Smooth muscle cell (in vitro differentiated cells): ENCODE results near the gene EDAR. TPM values are rescaled to one million over a fixed set of nuclear protein-coding genes. Genes with fewer than 3 reads are reported as not detected.
A peak's percentile ranks its signal among the peaks of the same experiment; 100 is the strongest.

Experiments used
- DNase-seq: peaks from one replicate; lab custom pipeline; 2025; ENCODE audit not compliant: unreplicated experiment; lab: John Stamatoyannopoulos, UW
- H2AFZ ChIP-seq: fragments of 200-600 bp; sonication (generic); 2 replicates; pipeline ENCODE4 v1.6.0; 2016; ENCODE audit warnings: antibody characterized with exemption, low read depth, mild to moderate bottlenecking
- H3F3A ChIP-seq: fragments of 200-600 bp; sonication (generic); 2 replicates; pipeline ENCODE4 v1.6.0; 2017; ENCODE audit warnings: antibody characterized with exemption, low read depth
- H3K27ac ChIP-seq: fragments of 200-600 bp; sonication (generic); 2 replicates; pipeline ENCODE4 v1.5.1; 2016; ENCODE audit warnings: low read depth, mild to moderate bottlenecking
- H3K27me3 ChIP-seq: fragments of 200-600 bp; sonication (generic); 2 replicates; pipeline ENCODE4 v1.6.1; 2016; ENCODE audit warnings: low read depth, mild to moderate bottlenecking
- H3K36me3 ChIP-seq: fragments of 200-600 bp; sonication (generic); 2 replicates; pipeline ENCODE4 v1.5.1; 2016; ENCODE audit warnings: low read depth
- H3K4me1 ChIP-seq: fragments of 200-600 bp; sonication (generic); 2 replicates; pipeline ENCODE4 v1.5.1; 2016; ENCODE audit warnings: low read depth
- H3K4me2 ChIP-seq: fragments of 200-600 bp; sonication (generic); 2 replicates; pipeline ENCODE4 v1.6.0; 2016; ENCODE audit warnings: mild to moderate bottlenecking
- H3K4me3 ChIP-seq: fragments of 200-600 bp; sonication (generic); 2 replicates; pipeline ENCODE4 v1.5.1; 2016; ENCODE audit warnings: mild to moderate bottlenecking
- H3K79me2 ChIP-seq: fragments of 200-600 bp; sonication (generic); 2 replicates; pipeline ENCODE4 v1.6.0; 2016; ENCODE audit warnings: low read depth, mild to moderate bottlenecking
- H3K9ac ChIP-seq: fragments of 200-600 bp; sonication (generic); 2 replicates; pipeline ENCODE4 v1.6.0; 2016; ENCODE audit warnings: low read depth
- H3K9me3 ChIP-seq: fragments of 200-600 bp; sonication (generic); replicated peaks from 2 replicates; pipeline ENCODE4 v1.5.1; 2016; ENCODE audit warnings: low read depth
- H4K20me1 ChIP-seq: fragments of 200-600 bp; sonication (generic); 2 replicates; pipeline ENCODE4 v1.6.0; 2016; ENCODE audit warnings: low read depth
- CTCF ChIP-seq: fragments of 200-600 bp; sonication (generic); IDR thresholded peaks from 2 replicates; pipeline ENCODE4 v1.5.1; 2017; ENCODE audit warnings: borderline replicate concordance, mild to moderate bottlenecking, antibody characterized with exemption; ENCODE audit not compliant: insufficient read depth, poor library complexity, severe bottlenecking
- WGBS: methylation state at CpG from one replicate; pipeline ENCODE4 v1.1.7; 2016; ENCODE audit warnings: low lambda C conversion rate; 5-methylcytosine and 5-hydroxymethylcytosine counted together
- polyA plus RNA-seq: library from polyadenylated mRNA; unstranded; fragments of >200 nt; fragmentation: Nextera tagmentation; extraction: Ambion mirVana; gene quantifications from 2 replicates; pipeline ENCODE4 v1.2.1, GENCODE V29; 2016
- total RNA-seq: library from RNA; depleted of rRNA; stranded (reverse); fragments of >200 nt; gene quantifications from 2 replicates; pipeline ENCODE4 v1.2.3, GENCODE V29; 2014

Gene EDAR
- total and polyA plus RNA-seq, 2 experiments from 2014 or later: 0.09 TPM; not detected in 1

- H3K9ac ChIP-seq: no peak overlapping the region
- H3K4me2 ChIP-seq: no peak overlapping the region
- WGBS: 87% methylated on average over 3 of the region's 3 CpGs
- no peaks in the 10 kb centered on the region for H3K27me3 ChIP-seq
- H2AFZ ChIP-seq: no peak overlapping the region
- no peak overlapping the region for H3K4me3 ChIP-seq
- H3K4me1 ChIP-seq: peaks cover 18% of the 10 kb centered on the region
- H4K20me1 ChIP-seq: no peaks in the 10 kb centered on the region
- no peak for DNase-seq
- H3K27ac ChIP-seq: no peak overlapping the region
- no peak for TF ChIP-seq CTCF
- no peaks in the 10 kb centered on the region for H3F3A ChIP-seq
- no peaks in the 10 kb centered on the region for H3K36me3 ChIP-seq
- no peaks in the 10 kb centered on the region for H3K79me2 ChIP-seq
- no peaks in the 10 kb centered on the region for H3K9me3 ChIP-seq
These were observed 35.5 kb upstream of the EDAR start for GRCh38 chr2:109024477-109024876.

DNA sequence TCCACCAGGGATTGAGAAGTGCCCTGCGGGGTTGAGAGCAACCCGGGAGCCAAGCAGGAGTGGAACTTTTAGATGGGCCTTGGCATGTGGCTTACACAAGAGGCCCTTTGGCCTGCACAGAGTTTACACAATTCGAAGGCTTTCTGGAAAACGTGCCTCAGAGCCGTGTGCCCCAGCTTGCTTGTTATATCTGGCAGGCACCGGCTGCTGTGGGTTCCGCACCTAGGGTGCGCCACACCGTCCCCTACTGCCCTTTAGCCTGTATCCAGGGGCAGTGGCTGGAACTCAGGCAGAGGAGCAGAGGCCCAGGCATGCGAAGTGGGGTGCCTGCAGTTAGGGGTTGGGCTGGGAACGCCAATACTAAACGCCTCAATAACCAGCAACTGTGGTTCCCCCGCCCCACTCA, 32.9 kb upstream of the EDAR start:
- no peak for DNase-seq
- Histone ChIP-seq H3K27me3 (no peaks in the 10 kb centered on the region), H3K9ac (no peak overlapping the region), H3K4me3 (no peak overlapping the region), H3K79me2 (no peaks in the 10 kb centered on the region), H2AFZ (no peak overlapping the region), H3K4me1 (peaks cover 18% of the 10 kb centered on the region), H3F3A (no peaks in the 10 kb centered on the region), H3K9me3 (no peaks in the 10 kb centered on the region), H4K20me1 (no peaks in the 10 kb centered on the region), H3K27ac (no peak overlapping the region), H3K36me3 (no peaks in the 10 kb centered on the region), H3K4me2 (no peak overlapping the region)
- no peak for TF ChIP-seq CTCF
- 92% methylated on average over 13 of the region's 13 CpGs for WGBS

DNA sequence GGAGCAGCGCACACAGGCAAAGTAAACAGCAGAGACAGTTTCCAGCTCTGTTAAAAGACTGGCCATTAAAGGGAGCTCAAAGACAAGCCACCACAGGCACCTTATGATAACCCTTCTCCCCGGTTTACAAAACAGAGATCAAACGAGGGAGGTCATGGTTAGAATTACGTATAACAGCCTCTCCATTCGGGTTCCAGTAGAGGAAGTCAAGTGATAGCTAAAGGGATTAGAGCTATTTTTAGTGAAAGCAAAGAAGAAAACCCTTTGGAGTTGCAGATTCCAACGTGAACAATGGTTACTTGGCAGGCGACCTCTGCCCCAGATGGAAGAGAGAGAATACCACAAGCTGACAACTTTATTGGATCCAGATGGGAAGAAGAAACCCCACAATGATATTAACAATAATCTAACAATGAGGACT, 31.2 kb upstream of the EDAR start:
- peak overlapping the region; percentile 25 for H3K4me2 ChIP-seq
- no peak for DNase-seq
- 7% methylated on average over 7 of the region's 7 CpGs for WGBS

More for the DNA sequence above, 31.2 kb upstream of the EDAR start:
- Histone ChIP-seq H3F3A (no peaks in the 10 kb centered on the region), H3K4me3 (no peak overlapping the region), H3K4me1 (peaks cover 18% of the 10 kb centered on the region), H3K27me3 (no peaks in the 10 kb centered on the region), H3K9me3 (no peaks in the 10 kb centered on the region), H3K9ac (no peak overlapping the region), H3K36me3 (no peaks in the 10 kb centered on the region), H3K27ac (no peak overlapping the region), H4K20me1 (no peaks in the 10 kb centered on the region), H3K79me2 (no peaks in the 10 kb centered on the region), H2AFZ (no peak overlapping the region)
- no peak for TF ChIP-seq CTCF
